NCI-H2029 (cell line): ENCODE measurements around the gene CPPED1.
"Not testable (repeated sequence)": the region's sequence is repeated elsewhere in the genome, so short reads cannot be mapped to it uniquely, and the experiment has no call there.

ENCODE experiments used
- DNase-seq: peaks from one replicate; lab custom pipeline; 2025; lab: John Stamatoyannopoulos, UW

The CPPED1 gene

GRCh38 chr16:12766853-12767252 is 36.8 kb downstream of the CPPED1 start:
- DNase-seq = no peak

DNA sequence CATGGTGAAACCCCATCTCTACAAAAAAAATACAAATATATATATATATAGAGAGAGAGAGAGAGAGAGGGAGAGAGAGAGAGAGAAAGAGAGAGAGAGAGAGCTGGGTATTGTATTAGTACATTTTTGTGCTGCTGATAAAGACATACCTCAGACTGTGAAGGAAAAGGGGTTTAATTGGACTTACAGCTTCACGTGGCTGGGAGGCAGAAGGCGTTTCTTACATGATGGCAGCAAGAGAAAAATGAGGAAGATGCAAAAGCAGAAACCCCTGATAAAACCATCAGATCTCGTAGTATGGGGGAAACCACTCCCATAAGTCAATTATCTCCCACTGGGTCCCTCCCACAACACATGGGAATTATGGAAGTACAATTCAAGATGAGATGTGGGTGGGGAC is 37.5 kb downstream of the CPPED1 start:
- DNase-seq = not testable (repeated sequence)

- DNase-seq = no peak
Measured at GRCh38 chr16:12764813-12765488, 38.7 kb downstream of the CPPED1 start.

GRCh38 chr16:12763517-12763916 is 40.2 kb downstream of the CPPED1 start:
- DNase-seq = no peak

DNA sequence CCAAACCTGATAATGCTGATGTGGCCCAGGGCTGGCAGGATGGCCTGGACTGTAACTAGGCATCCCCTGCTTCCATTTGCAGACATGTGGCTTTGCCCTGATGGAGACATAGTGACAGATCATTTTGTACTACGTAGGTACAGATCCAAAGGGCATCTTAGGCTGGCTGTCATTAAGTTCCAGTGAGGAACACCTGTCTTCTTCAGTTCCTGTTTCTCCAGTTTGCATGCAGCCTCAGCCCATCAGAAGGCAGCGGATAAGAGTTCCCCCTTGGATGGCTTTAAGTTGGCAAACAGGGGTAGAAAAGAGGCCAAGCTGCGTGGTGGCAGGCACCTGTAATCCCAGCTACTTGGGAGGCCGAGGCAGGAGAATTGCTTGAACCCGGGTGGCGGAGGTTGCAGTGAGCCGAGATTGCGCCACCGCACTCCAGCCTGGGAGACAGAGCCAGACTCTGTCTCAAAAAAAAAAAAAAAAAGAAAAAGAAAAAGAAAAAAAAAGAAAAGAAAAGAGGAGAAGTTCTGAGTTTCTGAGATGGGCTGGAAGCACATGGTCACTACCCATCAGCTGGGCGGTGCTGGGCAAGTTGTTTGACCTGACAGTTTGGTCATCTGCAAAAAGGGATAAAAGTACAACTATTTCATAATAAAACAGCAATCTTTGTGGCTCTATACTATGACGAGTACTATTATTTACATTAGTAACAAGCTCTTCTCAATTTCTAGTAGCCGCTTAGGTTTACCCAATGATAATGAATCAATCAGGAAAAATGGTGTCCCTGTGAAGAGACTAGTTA is 42.7 kb downstream of the CPPED1 start:
- no peak for DNase-seq

GRCh38 chr16:12758670-12759558 is 44.8 kb downstream of the CPPED1 start:
- no peak for DNase-seq

GRCh38 chr16:12758031-12758669 is 45.5 kb downstream of the CPPED1 start:
- no peak for DNase-seq

GRCh38 chr16:12757546-12757945 is 46.1 kb downstream of the CPPED1 start:
- DNase-seq = no peak

GRCh38 chr16:12754824-12755543 is 48.7 kb downstream of the CPPED1 start:
- DNase-seq = no peak

- DNase-seq = no peak
Measured at GRCh38 chr16:12753203-12754023, 50.3 kb downstream of the CPPED1 start.

DNA sequence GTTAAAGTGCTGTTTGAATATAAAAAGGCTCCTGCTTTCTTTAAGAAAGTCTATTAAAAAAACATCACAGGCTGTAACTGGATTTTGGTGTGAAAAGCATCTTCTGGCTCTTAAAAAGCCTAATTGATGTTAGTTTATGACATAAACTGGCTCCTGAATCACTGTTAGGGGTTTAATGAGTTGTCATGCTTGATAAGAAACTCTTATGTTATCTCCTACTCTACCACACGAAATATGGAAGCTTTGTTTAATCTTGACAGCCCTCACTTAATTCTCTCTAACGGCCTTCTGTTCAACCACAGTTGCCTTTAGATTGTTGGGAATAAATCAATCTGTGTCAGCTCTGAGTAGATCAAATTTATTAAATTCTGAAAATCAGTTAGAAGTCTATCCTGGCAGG is 51.5 kb downstream of the CPPED1 start:
- DNase-seq = no peak

- DNase-seq = no peak
Measured at GRCh38 chr16:12750554-12750918, 53.2 kb downstream of the CPPED1 start.

- DNase-seq = no peak
Measured at GRCh38 chr16:12749076-12749475, 54.6 kb downstream of the CPPED1 start.

- DNase-seq = no peak
Measured at GRCh38 chr16:12747827-12748226, 55.9 kb downstream of the CPPED1 start.

- DNase-seq = no peak
Measured at GRCh38 chr16:12747261-12747660, 56.4 kb downstream of the CPPED1 start.

DNA sequence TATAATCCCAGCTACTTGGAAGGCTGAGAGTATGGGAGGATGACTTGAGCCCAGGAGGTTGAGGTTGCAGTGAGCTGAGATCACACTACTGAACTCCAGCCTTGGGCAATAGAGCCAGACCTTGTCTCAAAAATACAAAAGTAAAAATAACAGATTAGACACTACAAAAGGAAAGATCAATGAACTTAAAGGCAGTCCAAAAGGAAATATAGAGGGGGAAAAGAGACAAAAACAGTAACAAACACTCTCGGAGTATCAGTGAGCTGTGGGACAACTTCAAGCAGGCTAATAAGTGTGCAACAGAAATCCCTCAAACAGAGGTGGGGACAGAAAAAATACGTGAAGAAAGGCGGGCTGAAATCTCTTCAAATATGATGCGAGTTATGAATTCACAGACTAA is 58.8 kb downstream of the CPPED1 start:
- no peak for DNase-seq

- DNase-seq = no peak
Measured at GRCh38 chr16:12742741-12743140, 60.9 kb downstream of the CPPED1 start.

- DNase-seq = no peak
Measured at GRCh38 chr16:12740986-12741610, 62.6 kb downstream of the CPPED1 start.

DNA sequence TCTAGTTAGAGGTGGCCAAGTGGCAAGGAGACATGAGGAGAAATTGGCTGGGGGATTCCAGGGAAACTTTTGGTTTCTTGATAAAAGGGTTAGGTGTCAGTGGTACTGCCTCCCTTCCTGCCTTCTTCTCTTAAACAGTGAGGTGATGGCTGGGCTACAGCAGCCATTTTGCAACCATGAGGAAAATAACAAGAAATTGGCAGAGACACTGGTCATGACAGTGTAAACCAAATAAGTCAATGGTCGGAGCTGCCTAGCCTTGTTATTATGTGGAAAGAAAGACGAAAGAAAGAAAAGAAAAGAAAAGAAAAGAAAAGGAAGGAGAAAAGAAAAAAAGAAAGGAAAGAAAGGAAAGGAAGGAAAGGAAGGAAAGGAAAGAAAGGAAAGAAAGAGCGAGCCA is 63.9 kb downstream of the CPPED1 start:
- no peak for DNase-seq

DNA sequence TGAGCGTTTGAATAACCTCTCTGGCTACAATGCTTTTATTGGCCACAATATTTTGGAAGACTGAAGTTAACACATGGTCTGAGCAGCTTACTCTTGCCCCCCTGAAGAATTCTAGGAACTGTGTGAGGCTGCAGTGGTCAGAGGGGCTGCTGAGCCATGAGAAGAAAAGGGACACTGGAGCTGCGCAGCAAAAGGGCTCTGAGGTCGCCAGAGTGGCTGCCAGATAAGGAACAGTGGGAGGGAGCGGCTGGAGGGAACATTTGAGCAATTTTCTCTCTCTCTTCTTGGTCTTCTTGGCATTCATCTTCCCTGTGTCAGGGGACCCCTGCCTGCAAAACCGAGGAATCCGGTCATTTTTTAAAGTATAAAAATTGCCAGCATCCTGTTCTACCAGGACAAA is 66.1 kb downstream of the CPPED1 start:
- DNase-seq = no peak
